Measurements from ENCODE around the gene POU2F1.

Gene POU2F1

GRCh38 chr1:167416506-167416905, 195.8 kb downstream of the POU2F1 start:
- in situ Hi-C loops (cut with HindIII; ENCODE audit: low sequenced_read_pairs), result loop anchor here (25.0 kb wide), 1 partner anchor 354 kb away; no protein-coding TSS in a partner anchor
- TF ChIP-seq, protein P1, sequence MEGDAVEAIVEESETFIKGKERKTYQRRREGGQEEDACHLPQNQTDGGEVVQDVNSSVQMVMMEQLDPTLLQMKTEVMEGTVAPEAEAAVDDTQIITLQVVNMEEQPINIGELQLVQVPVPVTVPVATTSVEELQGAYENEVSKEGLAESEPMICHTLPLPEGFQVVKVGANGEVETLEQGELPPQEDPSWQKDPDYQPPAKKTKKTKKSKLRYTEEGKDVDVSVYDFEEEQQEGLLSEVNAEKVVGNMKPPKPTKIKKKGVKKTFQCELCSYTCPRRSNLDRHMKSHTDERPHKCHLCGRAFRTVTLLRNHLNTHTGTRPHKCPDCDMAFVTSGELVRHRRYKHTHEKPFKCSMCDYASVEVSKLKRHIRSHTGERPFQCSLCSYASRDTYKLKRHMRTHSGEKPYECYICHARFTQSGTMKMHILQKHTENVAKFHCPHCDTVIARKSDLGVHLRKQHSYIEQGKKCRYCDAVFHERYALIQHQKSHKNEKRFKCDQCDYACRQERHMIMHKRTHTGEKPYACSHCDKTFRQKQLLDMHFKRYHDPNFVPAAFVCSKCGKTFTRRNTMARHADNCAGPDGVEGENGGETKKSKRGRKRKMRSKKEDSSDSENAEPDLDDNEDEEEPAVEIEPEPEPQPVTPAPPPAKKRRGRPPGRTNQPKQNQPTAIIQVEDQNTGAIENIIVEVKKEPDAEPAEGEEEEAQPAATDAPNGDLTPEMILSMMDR (IDR thresholded peaks at IDR 0.05; ENCODE audit: low read depth, low read length, missing control alignments), result no peak
- DNase-seq (ENCODE audit: low read depth), result no peak
- H3K4me3 ChIP-seq (ENCODE audit: low read depth, low read length), result no peak overlapping the region

GRCh38 chr1:167418391-167418790, 197.7 kb downstream of the POU2F1 start:
- TF ChIP-seq, protein P1 (IDR thresholded peaks at IDR 0.05; ENCODE audit: low read depth, low read length, missing control alignments), result no peak
- in situ Hi-C loops (cut with HindIII; ENCODE audit: low sequenced_read_pairs), result loop anchor here (25.0 kb wide), 1 partner anchor 356 kb away; no protein-coding TSS in a partner anchor
- H3K4me3 ChIP-seq (ENCODE audit: low read depth, low read length), result no peak overlapping the region
- no peak for DNase-seq (ENCODE audit: low read depth)

DNA sequence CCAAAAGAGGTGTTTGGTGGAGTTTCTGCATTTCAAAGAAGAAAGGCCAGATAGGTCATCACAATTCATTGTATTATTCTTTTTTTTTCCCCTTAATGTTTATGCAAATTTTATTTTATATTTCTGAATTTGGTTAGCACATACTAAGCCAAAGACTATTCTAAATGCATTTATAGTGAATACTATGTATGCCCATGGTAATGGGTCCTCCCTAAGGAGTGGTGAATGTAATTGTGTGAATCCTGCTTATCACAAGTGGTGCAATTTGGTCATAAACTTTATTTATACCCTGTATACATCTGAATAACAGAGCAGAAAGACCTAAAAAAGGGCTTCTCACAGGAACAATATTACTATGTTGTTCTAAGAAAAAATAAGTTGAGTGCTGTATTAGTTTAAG, 198.6 kb downstream of the POU2F1 start:
- no peak for DNase-seq (ENCODE audit: low read depth)
- H3K4me3 ChIP-seq (ENCODE audit: low read depth, low read length), result no peak overlapping the region
- in situ Hi-C loops (cut with HindIII; ENCODE audit: low sequenced_read_pairs), result loop anchor here (25.0 kb wide), 1 partner anchor 357 kb away; no protein-coding TSS in a partner anchor
- TF ChIP-seq, protein P1 (IDR thresholded peaks at IDR 0.05; ENCODE audit: low read depth, low read length, missing control alignments), result no peak

GRCh38 chr1:167420510-167420909, 199.8 kb downstream of the POU2F1 start:
- no peak for DNase-seq (ENCODE audit: low read depth)
- TF ChIP-seq, protein P1 (IDR thresholded peaks at IDR 0.05; ENCODE audit: low read depth, low read length, missing control alignments), result no peak
- in situ Hi-C loops (cut with HindIII; ENCODE audit: low sequenced_read_pairs), result loop anchor here (25.0 kb wide), 1 partner anchor 358 kb away; no protein-coding TSS in a partner anchor

DNA sequence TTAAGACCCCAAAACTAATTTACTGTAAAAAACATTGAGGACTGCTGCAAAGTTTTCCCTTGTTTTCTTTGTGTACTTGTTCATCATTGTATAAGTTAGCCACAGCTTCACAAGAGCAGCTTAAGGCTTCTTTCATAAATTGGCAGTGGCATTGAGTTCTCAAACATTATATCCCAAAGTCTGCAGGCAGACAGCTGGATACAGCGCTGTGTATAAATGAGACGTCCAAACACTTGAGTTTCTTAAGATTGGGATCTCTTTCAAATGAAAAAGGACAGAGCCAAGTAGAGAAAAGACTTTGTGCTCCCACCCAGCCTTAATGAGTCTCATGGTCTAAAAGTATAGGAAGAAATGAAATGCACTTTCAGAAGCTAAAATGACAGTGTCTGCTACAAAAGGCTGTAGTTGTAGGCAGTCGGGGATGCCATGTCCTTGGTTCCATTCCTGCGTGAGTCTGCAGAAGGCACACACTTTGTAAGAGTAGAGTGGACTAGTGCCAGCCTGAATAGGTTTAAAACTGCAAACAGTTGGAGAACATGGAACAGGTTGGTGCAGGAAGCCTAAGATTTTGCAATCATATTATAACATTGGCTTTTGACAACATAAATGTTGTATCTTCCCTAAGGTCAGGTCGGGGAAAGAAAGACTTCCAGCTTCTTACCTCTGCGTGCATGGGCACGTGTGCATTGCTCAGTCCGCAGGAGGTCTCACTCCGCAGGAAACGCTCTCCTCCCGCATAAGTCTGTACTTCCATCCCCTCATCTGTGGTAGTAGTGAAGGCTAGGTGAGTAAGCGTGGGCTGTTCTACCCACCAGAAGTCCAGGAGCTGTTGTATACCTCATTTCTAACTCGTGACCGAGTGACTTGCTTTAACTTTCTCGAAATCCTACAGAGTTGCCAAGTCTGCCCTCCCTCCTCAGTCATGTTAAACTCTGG, 203.3 kb downstream of the POU2F1 start:
- H3K4me3 ChIP-seq (ENCODE audit: low read depth, low read length), result no peak overlapping the region
- DNase-seq (ENCODE audit: low read depth), result no peak
- TF ChIP-seq, protein P1 (IDR thresholded peaks at IDR 0.05; ENCODE audit: low read depth, low read length, missing control alignments), result no peak
- in situ Hi-C loops (cut with HindIII; ENCODE audit: low sequenced_read_pairs), result loop anchor here (25.0 kb wide), 1 partner anchor 362 kb away; no protein-coding TSS in a partner anchor

More at GRCh38 chr1:167420510-167420909, 199.8 kb downstream of the POU2F1 start:
- H3K4me3 ChIP-seq (ENCODE audit: low read depth, low read length), result no peak overlapping the region

DNA sequence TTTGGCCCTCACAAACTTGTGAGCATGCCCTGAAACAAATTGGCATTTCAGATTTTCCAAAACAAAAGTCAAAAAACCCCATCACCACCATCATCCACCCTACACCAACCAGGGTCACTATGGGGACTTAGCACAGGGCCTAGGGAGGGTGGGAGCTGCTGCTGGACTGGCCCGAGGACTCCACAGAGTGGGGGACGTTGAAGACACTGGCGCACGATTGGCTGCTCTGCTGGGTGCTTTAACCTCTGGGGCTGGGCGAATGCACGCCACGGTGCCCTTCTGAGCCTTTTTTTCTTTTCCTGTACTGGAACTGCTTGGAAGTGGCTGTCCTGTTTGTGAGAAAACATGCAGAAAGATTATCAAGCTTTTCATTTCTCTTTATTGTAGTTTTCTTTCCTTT, 204.8 kb downstream of the POU2F1 start:
- in situ Hi-C loops (cut with HindIII; ENCODE audit: low sequenced_read_pairs), result no loop called here
- TF ChIP-seq, protein P1 (IDR thresholded peaks at IDR 0.05; ENCODE audit: low read depth, low read length, missing control alignments), result no peak
- H3K4me3 ChIP-seq (ENCODE audit: low read depth, low read length), result no peak overlapping the region
- DNase-seq (ENCODE audit: low read depth), result no peak

Measured in astrocyte of the cerebellum (primary cell).